ENCODE results near the gene DRG1.

DNA sequence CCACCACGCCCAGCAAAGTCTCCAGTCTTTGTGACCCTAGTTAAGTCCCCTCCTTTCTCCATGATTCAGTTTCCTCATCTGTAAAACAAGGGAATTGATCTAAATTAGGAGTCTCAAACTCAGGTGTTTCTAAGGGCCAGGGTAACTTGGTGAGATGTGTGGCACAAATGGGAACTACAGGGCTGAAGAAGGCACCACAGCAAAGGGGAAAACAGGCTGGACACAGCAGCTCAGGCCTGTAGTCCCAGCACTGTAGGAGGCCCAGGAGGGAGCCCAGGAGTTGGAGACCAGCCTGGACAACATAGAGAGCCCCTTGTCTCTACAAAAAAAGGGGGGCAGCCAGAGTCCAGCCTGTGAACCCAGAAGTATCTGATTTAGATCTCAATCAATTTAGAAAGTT lies 37.7 kb upstream of the DRG1 start:
- TF ChIP-seq, protein P1, sequence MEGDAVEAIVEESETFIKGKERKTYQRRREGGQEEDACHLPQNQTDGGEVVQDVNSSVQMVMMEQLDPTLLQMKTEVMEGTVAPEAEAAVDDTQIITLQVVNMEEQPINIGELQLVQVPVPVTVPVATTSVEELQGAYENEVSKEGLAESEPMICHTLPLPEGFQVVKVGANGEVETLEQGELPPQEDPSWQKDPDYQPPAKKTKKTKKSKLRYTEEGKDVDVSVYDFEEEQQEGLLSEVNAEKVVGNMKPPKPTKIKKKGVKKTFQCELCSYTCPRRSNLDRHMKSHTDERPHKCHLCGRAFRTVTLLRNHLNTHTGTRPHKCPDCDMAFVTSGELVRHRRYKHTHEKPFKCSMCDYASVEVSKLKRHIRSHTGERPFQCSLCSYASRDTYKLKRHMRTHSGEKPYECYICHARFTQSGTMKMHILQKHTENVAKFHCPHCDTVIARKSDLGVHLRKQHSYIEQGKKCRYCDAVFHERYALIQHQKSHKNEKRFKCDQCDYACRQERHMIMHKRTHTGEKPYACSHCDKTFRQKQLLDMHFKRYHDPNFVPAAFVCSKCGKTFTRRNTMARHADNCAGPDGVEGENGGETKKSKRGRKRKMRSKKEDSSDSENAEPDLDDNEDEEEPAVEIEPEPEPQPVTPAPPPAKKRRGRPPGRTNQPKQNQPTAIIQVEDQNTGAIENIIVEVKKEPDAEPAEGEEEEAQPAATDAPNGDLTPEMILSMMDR (conservative IDR thresholded peaks at IDR 0.05; ENCODE audit: low read depth in 2 of 2) = no peak
- TF ChIP-seq, protein P2, sequence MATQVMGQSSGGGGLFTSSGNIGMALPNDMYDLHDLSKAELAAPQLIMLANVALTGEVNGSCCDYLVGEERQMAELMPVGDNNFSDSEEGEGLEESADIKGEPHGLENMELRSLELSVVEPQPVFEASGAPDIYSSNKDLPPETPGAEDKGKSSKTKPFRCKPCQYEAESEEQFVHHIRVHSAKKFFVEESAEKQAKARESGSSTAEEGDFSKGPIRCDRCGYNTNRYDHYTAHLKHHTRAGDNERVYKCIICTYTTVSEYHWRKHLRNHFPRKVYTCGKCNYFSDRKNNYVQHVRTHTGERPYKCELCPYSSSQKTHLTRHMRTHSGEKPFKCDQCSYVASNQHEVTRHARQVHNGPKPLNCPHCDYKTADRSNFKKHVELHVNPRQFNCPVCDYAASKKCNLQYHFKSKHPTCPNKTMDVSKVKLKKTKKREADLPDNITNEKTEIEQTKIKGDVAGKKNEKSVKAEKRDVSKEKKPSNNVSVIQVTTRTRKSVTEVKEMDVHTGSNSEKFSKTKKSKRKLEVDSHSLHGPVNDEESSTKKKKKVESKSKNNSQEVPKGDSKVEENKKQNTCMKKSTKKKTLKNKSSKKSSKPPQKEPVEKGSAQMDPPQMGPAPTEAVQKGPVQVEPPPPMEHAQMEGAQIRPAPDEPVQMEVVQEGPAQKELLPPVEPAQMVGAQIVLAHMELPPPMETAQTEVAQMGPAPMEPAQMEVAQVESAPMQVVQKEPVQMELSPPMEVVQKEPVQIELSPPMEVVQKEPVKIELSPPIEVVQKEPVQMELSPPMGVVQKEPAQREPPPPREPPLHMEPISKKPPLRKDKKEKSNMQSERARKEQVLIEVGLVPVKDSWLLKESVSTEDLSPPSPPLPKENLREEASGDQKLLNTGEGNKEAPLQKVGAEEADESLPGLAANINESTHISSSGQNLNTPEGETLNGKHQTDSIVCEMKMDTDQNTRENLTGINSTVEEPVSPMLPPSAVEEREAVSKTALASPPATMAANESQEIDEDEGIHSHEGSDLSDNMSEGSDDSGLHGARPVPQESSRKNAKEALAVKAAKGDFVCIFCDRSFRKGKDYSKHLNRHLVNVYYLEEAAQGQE (IDR thresholded peaks at IDR 0.05; ENCODE audit: unreplicated experiment) = no peak
- TF ChIP-seq POLR2AphosphoS5 (IDR thresholded peaks at IDR 0.05; ENCODE audit: low read depth) = no peak
- no peak for TF ChIP-seq CREB1 (CRISPR knock-in tag; IDR thresholded peaks at IDR 0.05; ENCODE audit: low read depth)
- no peak for TF ChIP-seq NANOG (IDR thresholded peaks at IDR 0.05; ENCODE audit: borderline replicate concordance)
- no peak for TF ChIP-seq EZH2 (IDR thresholded peaks at IDR 0.05; ENCODE audit: low read depth, unreplicated experiment)
- no peak for TF ChIP-seq JUNB (IDR thresholded peaks at IDR 0.05; ENCODE audit: unreplicated experiment)
- TF ChIP-seq, protein P3, sequence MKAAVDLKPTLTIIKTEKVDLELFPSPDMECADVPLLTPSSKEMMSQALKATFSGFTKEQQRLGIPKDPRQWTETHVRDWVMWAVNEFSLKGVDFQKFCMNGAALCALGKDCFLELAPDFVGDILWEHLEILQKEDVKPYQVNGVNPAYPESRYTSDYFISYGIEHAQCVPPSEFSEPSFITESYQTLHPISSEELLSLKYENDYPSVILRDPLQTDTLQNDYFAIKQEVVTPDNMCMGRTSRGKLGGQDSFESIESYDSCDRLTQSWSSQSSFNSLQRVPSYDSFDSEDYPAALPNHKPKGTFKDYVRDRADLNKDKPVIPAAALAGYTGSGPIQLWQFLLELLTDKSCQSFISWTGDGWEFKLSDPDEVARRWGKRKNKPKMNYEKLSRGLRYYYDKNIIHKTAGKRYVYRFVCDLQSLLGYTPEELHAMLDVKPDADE (IDR thresholded peaks at IDR 0.05) = no peak
- no peak for TF ChIP-seq EZH2phosphoT487 (IDR thresholded peaks at IDR 0.05; ENCODE audit: unreplicated experiment)
- TF ChIP-seq ZNF331 (CRISPR knock-in tag; IDR thresholded peaks at IDR 0.05; ENCODE audit: low read depth) = no peak
- TF ChIP-seq ZNF114 (CRISPR knock-in tag; IDR thresholded peaks at IDR 0.05) = no peak
- no peak for TF ChIP-seq STAT1 (IDR thresholded peaks at IDR 0.05; ENCODE audit: unreplicated experiment)
- TF ChIP-seq, protein P4, sequence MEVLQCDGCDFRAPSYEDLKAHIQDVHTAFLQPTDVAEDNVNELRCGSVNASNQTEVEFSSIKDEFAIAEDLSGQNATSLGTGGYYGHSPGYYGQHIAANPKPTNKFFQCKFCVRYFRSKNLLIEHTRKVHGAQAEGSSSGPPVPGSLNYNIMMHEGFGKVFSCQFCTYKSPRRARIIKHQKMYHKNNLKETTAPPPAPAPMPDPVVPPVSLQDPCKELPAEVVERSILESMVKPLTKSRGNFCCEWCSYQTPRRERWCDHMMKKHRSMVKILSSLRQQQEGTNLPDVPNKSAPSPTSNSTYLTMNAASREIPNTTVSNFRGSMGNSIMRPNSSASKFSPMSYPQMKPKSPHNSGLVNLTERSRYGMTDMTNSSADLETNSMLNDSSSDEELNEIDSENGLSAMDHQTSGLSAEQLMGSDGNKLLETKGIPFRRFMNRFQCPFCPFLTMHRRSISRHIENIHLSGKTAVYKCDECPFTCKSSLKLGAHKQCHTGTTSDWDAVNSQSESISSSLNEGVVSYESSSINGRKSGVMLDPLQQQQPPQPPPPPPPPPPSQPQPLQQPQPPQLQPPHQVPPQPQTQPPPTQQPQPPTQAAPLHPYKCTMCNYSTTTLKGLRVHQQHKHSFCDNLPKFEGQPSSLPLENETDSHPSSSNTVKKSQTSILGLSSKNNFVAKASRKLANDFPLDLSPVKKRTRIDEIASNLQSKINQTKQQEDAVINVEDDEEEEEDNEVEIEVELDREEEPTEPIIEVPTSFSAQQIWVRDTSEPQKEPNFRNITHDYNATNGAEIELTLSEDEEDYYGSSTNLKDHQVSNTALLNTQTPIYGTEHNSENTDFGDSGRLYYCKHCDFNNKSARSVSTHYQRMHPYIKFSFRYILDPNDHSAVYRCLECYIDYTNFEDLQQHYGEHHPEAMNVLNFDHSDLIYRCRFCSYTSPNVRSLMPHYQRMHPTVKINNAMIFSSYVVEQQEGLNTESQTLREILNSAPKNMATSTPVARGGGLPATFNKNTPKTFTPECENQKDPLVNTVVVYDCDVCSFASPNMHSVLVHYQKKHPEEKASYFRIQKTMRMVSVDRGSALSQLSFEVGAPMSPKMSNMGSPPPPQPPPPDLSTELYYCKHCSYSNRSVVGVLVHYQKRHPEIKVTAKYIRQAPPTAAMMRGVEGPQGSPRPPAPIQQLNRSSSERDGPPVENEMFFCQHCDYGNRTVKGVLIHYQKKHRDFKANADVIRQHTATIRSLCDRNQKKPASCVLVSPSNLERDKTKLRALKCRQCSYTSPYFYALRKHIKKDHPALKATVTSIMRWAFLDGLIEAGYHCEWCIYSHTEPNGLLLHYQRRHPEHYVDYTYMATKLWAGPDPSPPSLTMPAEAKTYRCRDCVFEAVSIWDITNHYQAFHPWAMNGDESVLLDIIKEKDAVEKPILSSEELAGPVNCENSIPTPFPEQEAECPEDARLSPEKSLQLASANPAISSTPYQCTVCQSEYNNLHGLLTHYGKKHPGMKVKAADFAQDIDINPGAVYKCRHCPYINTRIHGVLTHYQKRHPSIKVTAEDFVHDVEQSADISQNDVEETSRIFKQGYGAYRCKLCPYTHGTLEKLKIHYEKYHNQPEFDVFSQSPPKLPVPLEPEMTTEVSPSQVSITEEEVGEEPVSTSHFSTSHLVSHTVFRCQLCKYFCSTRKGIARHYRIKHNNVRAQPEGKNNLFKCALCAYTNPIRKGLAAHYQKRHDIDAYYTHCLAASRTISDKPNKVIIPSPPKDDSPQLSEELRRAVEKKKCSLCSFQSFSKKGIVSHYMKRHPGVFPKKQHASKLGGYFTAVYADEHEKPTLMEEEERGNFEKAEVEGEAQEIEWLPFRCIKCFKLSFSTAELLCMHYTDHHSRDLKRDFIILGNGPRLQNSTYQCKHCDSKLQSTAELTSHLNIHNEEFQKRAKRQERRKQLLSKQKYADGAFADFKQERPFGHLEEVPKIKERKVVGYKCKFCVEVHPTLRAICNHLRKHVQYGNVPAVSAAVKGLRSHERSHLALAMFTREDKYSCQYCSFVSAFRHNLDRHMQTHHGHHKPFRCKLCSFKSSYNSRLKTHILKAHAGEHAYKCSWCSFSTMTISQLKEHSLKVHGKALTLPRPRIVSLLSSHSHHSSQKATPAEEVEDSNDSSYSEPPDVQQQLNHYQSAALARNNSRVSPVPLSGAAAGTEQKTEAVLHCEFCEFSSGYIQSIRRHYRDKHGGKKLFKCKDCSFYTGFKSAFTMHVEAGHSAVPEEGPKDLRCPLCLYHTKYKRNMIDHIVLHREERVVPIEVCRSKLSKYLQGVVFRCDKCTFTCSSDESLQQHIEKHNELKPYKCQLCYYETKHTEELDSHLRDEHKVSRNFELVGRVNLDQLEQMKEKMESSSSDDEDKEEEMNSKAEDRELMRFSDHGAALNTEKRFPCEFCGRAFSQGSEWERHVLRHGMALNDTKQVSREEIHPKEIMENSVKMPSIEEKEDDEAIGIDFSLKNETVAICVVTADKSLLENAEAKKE (CRISPR knock-in tag; IDR thresholded peaks at IDR 0.05) = no peak

Measured in GM23338 (cell line).